Right atrium auricular region (tissue), 2 donors: ENCODE data around the gene UGT1A8. TPM values are rescaled to one million over a fixed set of nuclear protein-coding genes. Genes with fewer than 3 reads are reported as not detected.

ENCODE experiments used
- DNase-seq: peaks from one replicate; pipeline ENCODE4 v3.0.0-alpha.2; 2019; ENCODE audit warnings: low spot score
- H3K27ac ChIP-seq, 2 donors: fragments of 200-600 bp; sonication (generic); 1 replicate in 1 of 2; 2 replicates in 1 of 2; pipeline ENCODE4 v1.5.1; 2016 to 2019
- H3K27me3 ChIP-seq, 2 donors: fragments of 200-600 bp; sonication (generic); one replicate each; pipeline versions ENCODE4 v1.5.1 to v1.6.0; 2017 to 2019
- H3K36me3 ChIP-seq: fragments of 200-600 bp; sonication (generic); one replicate; pipeline ENCODE4 v1.5.1; 2016
- H3K4me1 ChIP-seq, 2 donors: fragments of 200-600 bp; sonication (generic); one replicate each; pipeline versions ENCODE4 v1.5.1 to v1.6.0; 2017 to 2019
- H3K4me3 ChIP-seq, 2 donors: fragments of 200-600 bp; sonication (generic); 1 replicate in 1 of 2; 2 replicates in 1 of 2; pipeline ENCODE4 v1.5.1; 2017 to 2019; ENCODE audit warnings: mild to moderate bottlenecking in 1 of 2, moderate library complexity in 1 of 2
- H3K9me3 ChIP-seq, 2 donors: fragments of 200-600 bp; sonication (generic); one replicate each; pipeline ENCODE4 v1.5.1; 2019
- CTCF ChIP-seq, 2 donors: fragments of 200-600 bp; sonication (generic); IDR thresholded peaks; one replicate each; pipeline ENCODE4 v1.5.1; 2019; ENCODE audit warnings: antibody characterized with exemption in 2 of 2
- total RNA-seq, 2 donors: library from RNA; depleted of rRNA; stranded (reverse); fragments of >200 nt; gene quantifications; one replicate each; pipeline ENCODE4 v1.1.0, GENCODE V29; 2016

Gene UGT1A8
- total RNA-seq, 2 donors from 2014 or later: not detected

- Histone ChIP-seq H3K4me1 (no peaks in the 10 kb centered on the region), H3K27ac (no peak overlapping the region), H3K36me3 (no peaks in the 10 kb centered on the region), H3K4me3 (no peak overlapping the region), H3K27me3 (no peaks in the 10 kb centered on the region), H3K9me3 (no peaks in the 10 kb centered on the region)
- DNase-seq: no peak
- no peak for TF ChIP-seq CTCF (IDR thresholded peaks at IDR 0.05)
These were observed 139.1 kb downstream of the UGT1A8 start for GRCh38 chr2:233756429-233757081.

GRCh38 chr2:233758141-233758540, 140.7 kb downstream of the UGT1A8 start:
- DNase-seq: no peak
- Histone ChIP-seq H3K4me3 (no peak overlapping the region), H3K36me3 (no peaks in the 10 kb centered on the region), H3K4me1 (no peaks in the 10 kb centered on the region), H3K27me3 (no peaks in the 10 kb centered on the region), H3K9me3 (no peaks in the 10 kb centered on the region), H3K27ac (no peak overlapping the region)
- TF ChIP-seq CTCF (IDR thresholded peaks at IDR 0.05): no peak

GRCh38 chr2:233758849-233759248, 141.4 kb downstream of the UGT1A8 start:
- DNase-seq: no peak
- TF ChIP-seq CTCF (IDR thresholded peaks at IDR 0.05): no peak
- Histone ChIP-seq H3K36me3 (no peaks in the 10 kb centered on the region), H3K4me1 (no peaks in the 10 kb centered on the region), H3K9me3 (no peaks in the 10 kb centered on the region), H3K4me3 (no peak overlapping the region), H3K27me3 (no peaks in the 10 kb centered on the region), H3K27ac (no peak overlapping the region)

- DNase-seq: no peak
- no peaks in the 10 kb centered on the region for H3K4me1 ChIP-seq
- no peaks in the 10 kb centered on the region for H3K27me3 ChIP-seq
- H3K27ac ChIP-seq: no peak within 1 kb of the TSS
- no peaks in the 10 kb centered on the region for H3K36me3 ChIP-seq
- H3K9me3 ChIP-seq: no peaks in the 10 kb centered on the region
- no peak for TF ChIP-seq CTCF (IDR thresholded peaks at IDR 0.05)
- no peak within 1 kb of the TSS for H3K4me3 ChIP-seq
These were observed 142.6 kb downstream of the UGT1A8 start, which contains the start of gene UGT1A1 for GRCh38 chr2:233760043-233760442. Gene UGT1A1, plus strand, starts transcription at chr2:233760270. Its CDS starts 18 bp downstream, at chr2:233760288.

- H3K9me3 ChIP-seq: no peaks in the 10 kb centered on the region
- no peak overlapping the region for H3K4me3 ChIP-seq
- H3K4me1 ChIP-seq: no peaks in the 10 kb centered on the region
- H3K27me3 ChIP-seq: no peaks in the 10 kb centered on the region
- H3K27ac ChIP-seq: no peak overlapping the region
- TF ChIP-seq CTCF (IDR thresholded peaks at IDR 0.05): no peak
- DNase-seq: no peak
- no peaks in the 10 kb centered on the region for H3K36me3 ChIP-seq
These were observed 143.8 kb downstream of the UGT1A8 start for GRCh38 chr2:233761040-233761769.
